ENCODE results near the gene DNAAF2.

The DNAAF2 gene

GRCh38 chr14:49582113-49582977 lies 52.7 kb downstream of the DNAAF2 start:
- peak overlapping the region; percentile 100 for H3K27ac Mint-ChIP-seq
- peaks cover 76% of the 10 kb centered on the region for H3K36me3 Mint-ChIP-seq (ENCODE audit: low read depth)
- peak overlapping the region; percentile 92 for H3K4me3 Mint-ChIP-seq
- peaks cover 64% of the 10 kb centered on the region for H3K4me1 Mint-ChIP-seq (ENCODE audit: low read depth)
- H3K9me3 Mint-ChIP-seq: no peaks in the 10 kb centered on the region
- peaks cover 4% of the 10 kb centered on the region for H3K27me3 Mint-ChIP-seq
- peak; percentile 32 for DNase-seq

- H3K4me3 Mint-ChIP-seq: peak overlapping the region; percentile 92
- H3K36me3 Mint-ChIP-seq (ENCODE audit: low read depth): peaks cover 84% of the 10 kb centered on the region
These were observed 53.6 kb downstream of the DNAAF2 start for GRCh38 chr14:49581209-49582112.

GRCh38 chr14:49579841-49580240 lies 55.2 kb downstream of the DNAAF2 start:
- peak overlapping the region; percentile 31 for H3K27ac Mint-ChIP-seq
- no peak for DNase-seq
- no peak overlapping the region for H3K4me3 Mint-ChIP-seq
- peaks cover 69% of the 10 kb centered on the region for H3K4me1 Mint-ChIP-seq (ENCODE audit: low read depth)
- H3K9me3 Mint-ChIP-seq: no peaks in the 10 kb centered on the region
- no peaks in the 10 kb centered on the region for H3K27me3 Mint-ChIP-seq
- peaks cover 84% of the 10 kb centered on the region for H3K36me3 Mint-ChIP-seq (ENCODE audit: low read depth)

More at GRCh38 chr14:49581209-49582112, 53.6 kb downstream of the DNAAF2 start:
- peaks cover 3% of the 10 kb centered on the region for H3K27me3 Mint-ChIP-seq
- DNase-seq: peak; percentile 48
- peak overlapping the region; percentile 100 for H3K27ac Mint-ChIP-seq
- no peaks in the 10 kb centered on the region for H3K9me3 Mint-ChIP-seq
- peaks cover 66% of the 10 kb centered on the region for H3K4me1 Mint-ChIP-seq (ENCODE audit: low read depth)

DNA sequence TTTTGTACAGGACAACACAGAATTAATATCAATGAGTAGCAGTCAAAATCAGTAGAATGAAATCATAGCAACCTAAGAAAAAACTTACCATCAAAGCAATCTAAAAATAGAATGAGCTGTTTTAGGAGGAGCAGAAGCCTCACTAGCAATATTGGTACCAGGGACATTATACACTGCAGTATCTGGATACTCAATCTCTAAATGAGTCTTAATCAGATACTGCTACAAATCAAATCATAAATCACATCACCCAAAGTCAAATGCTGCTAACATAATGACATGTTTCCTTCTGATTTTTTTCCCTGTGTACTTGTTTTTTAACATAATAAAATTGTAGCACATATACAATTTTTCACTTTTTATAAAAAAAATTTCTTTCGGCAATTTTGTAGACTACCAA lies 56.9 kb downstream of the DNAAF2 start:
- Mint-ChIP-seq H3K27me3 (no peaks in the 10 kb centered on the region), H3K9me3 (no peaks in the 10 kb centered on the region), H3K36me3 (ENCODE audit: low read depth) (peaks cover 84% of the 10 kb centered on the region), H3K4me3 (no peak overlapping the region), H3K4me1 (ENCODE audit: low read depth) (peaks cover 70% of the 10 kb centered on the region), H3K27ac (peak overlapping the region; percentile 65)
- no peak for DNase-seq

Data from activated T-cell treated with anti-CD3 and anti-CD28 coated beads, Interleukin-2, amount 50 U/mL, for 24 hours (primary cell).